Mucosa of descending colon (tissue), 3 donors: Measurements from ENCODE around the gene RNF34. TPM values are rescaled to one million over a fixed set of nuclear protein-coding genes. Genes with fewer than 3 reads are reported as not detected.
A peak's percentile ranks its signal among the peaks of the same experiment; 100 is the strongest.

Experiments
- ATAC-seq: fragments of 200-7000 bp; cut with Tn5 transposase; one replicate; pipeline ENCODE4 v1.9.1; 2020; ENCODE audit warnings: mild to moderate bottlenecking, moderate library complexity
- DNase-seq, 3 donors: peaks; one replicate each; pipeline ENCODE4 v3.0.0-alpha.2; 2020
- H3K36me3 ChIP-seq: fragments of 200-600 bp; one replicate; pipeline ENCODE4 v1.8.0; 2021; ENCODE audit warnings: low read depth, mild to moderate bottlenecking
- H3K4me1 ChIP-seq: fragments of 200-600 bp; one replicate; pipeline ENCODE4 v1.8.0; 2021; ENCODE audit warnings: low read depth, mild to moderate bottlenecking
- H3K4me3 ChIP-seq: fragments of 200-600 bp; one replicate; pipeline ENCODE4 v1.8.0; 2021; ENCODE audit warnings: mild to moderate bottlenecking
- H3K9me3 ChIP-seq: fragments of 200-600 bp; one replicate; pipeline ENCODE4 v1.8.0; 2021; ENCODE audit warnings: mild to moderate bottlenecking
- CTCF ChIP-seq: fragments of 200-600 bp; IDR thresholded peaks from one replicate; pipeline ENCODE4 v1.8.0; 2022; ENCODE audit warnings: antibody characterized with exemption, mild to moderate bottlenecking
- intact Hi-C, 2 donors: fragments of 100-400 bp; cut with DNase I in 1 of 2; cut with micrococcal nuclease in 1 of 2; formaldehyde crosslinking; loops; one replicate each; pipeline versions ENCODE4 v1.11.0 to v1.11.1; 2022; cut with DNase I, micrococcal nuclease
- total RNA-seq, 3 donors: library from RNA; stranded (reverse); fragmentation: NEBNext Ultra II Directional in 2 of 3; extraction: Animal tissue kit (Norgen Biotek cat#: 25700) in 2 of 3; gene quantifications; one replicate each; pipeline versions ENCODE4 v1.2.1 to v1.2.4, GENCODE V29; 2021 to 2023
- donor health status: DM: no; HTN: no; CAD: no; lungs with moderate emphysema.
- donor health status: DM: no; HTN: no; CAD: no.
- donor health status: DM: no; HTN: yes; CAD: no.

The RNF34 gene
- total RNA-seq, 3 donors from 2014 or later: 44.4 to 50.8 (median 46.8) TPM

GRCh38 chr12:121453629-121454028 is 53.7 kb downstream of the RNF34 start:
- no peak for DNase-seq
- Histone ChIP-seq H3K9me3 (no peaks in the 10 kb centered on the region), H3K4me3 (no peak overlapping the region), H3K4me1 (peaks cover 15% of the 10 kb centered on the region), H3K36me3 (no peaks in the 10 kb centered on the region)
- no peak for TF ChIP-seq CTCF
- ATAC-seq: no peak
- intact Hi-C loops: no loop called here

DNA sequence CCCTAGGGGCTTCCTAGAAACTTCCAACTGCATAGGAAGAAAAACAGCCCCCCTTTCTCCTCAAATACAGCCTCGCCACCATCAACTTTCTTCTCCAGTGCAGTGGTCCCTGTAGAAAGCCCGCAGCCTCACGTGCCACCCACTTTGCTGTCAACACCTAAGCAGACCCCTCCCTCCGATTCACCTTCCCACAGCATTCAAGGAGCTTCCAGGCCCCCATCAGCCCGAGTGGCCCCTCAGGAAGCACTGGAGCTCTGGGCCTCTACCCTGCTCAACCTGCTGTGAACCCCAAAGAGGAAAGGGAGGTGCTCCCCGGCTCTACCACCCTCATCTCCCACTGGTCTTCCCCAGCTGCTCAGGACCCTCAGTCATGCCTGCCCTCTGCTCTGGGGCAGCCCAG is 55.0 kb downstream of the RNF34 start:
- Histone ChIP-seq H3K4me3 (no peak overlapping the region), H3K4me1 (peaks cover 15% of the 10 kb centered on the region), H3K9me3 (no peaks in the 10 kb centered on the region), H3K36me3 (no peaks in the 10 kb centered on the region)
- ATAC-seq (no peak), DNase-seq (no peak)
- intact Hi-C loops: no loop called here
- no peak for TF ChIP-seq CTCF

DNA sequence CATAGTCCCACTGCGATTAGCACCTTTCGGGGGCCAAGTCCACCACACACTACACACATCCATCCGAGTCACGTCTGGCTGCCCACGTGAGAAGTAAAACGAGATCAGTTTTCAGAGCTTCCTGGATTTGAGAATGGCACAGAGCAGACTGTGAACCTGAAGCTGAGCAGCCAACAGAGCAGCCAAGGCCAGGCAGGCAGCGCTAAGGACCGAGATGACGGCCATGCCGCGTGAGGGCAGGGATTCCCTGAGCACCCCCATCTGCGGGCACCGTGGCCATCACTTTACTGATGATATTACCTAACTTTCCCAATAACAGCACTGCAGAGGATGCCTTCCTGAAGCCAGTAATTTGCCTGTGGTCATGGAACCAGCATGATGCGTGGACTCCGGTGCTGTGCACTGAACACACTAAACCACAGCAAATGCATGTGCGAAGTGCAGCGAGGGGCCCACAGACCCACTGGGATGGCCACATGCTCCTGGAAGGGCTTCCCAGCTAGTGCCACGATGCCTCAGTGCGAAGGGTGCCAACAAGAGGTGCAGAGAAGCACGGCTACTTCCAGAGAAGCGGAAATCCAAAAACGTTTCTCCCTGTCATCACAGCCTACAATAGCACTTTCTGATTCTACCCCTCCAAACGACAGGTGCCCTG is 56.0 kb downstream of the RNF34 start:
- H3K4me1 ChIP-seq: peaks cover 15% of the 10 kb centered on the region
- no peak for ATAC-seq
- H3K9me3 ChIP-seq: no peaks in the 10 kb centered on the region
- DNase-seq: no peak
- H3K4me3 ChIP-seq: no peak overlapping the region
- TF ChIP-seq CTCF: no peak
- no peaks in the 10 kb centered on the region for H3K36me3 ChIP-seq
- intact Hi-C loops: no loop called here

DNA sequence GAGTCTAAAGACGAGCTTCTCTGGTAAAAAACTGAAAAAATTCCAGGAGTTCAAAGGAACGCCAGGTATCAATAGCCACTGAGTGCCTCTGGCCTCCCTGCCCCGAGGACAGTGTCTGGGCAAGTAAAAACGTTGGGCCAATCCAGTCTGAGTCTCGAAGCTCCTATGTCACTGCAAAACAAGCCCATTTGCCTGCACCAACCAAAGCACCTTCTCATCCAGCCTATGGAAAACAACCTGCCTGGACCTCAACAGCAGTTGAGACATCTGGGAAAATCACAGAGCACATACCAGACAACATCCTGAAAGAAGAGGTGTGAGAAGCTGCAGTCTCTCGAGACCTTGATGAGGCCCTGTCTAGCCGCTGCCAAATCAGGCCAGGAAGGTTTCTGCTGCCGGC is 56.6 kb downstream of the RNF34 start:
- H3K9me3 ChIP-seq: no peaks in the 10 kb centered on the region
- DNase-seq: no peak
- intact Hi-C loops: no loop called here
- no peak overlapping the region for H3K4me3 ChIP-seq
- no peaks in the 10 kb centered on the region for H3K36me3 ChIP-seq
- H3K4me1 ChIP-seq: peaks cover 14% of the 10 kb centered on the region
- no peak for TF ChIP-seq CTCF
- no peak for ATAC-seq

GRCh38 chr12:121461048-121461447 is 61.1 kb downstream of the RNF34 start:
- Histone ChIP-seq H3K36me3 (no peaks in the 10 kb centered on the region), H3K9me3 (no peaks in the 10 kb centered on the region), H3K4me1 (peaks cover 10% of the 10 kb centered on the region), H3K4me3 (no peak overlapping the region)
- intact Hi-C loops: no loop called here
- peak in 1 of 3 donors; percentile 29 for DNase-seq
- no peak for TF ChIP-seq CTCF
- peak; percentile 42 for ATAC-seq

- Histone ChIP-seq H3K4me3 (no peak overlapping the region), H3K36me3 (no peaks in the 10 kb centered on the region), H3K4me1 (peaks cover 11% of the 10 kb centered on the region), H3K9me3 (no peaks in the 10 kb centered on the region)
- TF ChIP-seq CTCF: no peak
- ATAC-seq (no peak), DNase-seq (peak in 1 of 3 donors; percentile 41)
- intact Hi-C loops: no loop called here
These were observed 64.4 kb downstream of the RNF34 start for GRCh38 chr12:121464331-121464730.
